Measurements from ENCODE around the gene ADGRA1.
"Not testable (repeated sequence)": the region's sequence is repeated elsewhere in the genome, so short reads cannot be mapped to it uniquely, and the experiment has no call there.

ADGRA1 gene

DNA sequence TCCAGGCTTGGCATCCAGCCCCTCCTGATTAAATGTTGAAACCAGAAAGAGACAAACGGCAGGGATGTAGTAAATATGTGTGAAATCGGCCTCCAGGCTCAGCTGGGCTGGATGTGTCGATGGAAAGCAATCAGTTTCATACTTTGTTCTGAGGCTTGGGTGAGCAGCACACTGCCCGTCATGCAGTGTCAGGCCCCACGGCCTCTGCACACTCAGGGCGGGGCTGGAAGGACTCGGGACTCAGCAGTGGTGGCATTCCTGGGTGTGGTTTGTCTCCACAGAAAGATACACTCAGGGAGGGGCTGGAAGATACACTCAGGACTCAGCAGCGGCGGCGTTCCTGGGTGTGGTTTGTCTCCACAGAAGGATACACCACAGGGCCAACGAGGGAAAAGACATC lies 22.0 kb downstream of the ADGRA1 start:
- TF ChIP-seq, protein P1, sequence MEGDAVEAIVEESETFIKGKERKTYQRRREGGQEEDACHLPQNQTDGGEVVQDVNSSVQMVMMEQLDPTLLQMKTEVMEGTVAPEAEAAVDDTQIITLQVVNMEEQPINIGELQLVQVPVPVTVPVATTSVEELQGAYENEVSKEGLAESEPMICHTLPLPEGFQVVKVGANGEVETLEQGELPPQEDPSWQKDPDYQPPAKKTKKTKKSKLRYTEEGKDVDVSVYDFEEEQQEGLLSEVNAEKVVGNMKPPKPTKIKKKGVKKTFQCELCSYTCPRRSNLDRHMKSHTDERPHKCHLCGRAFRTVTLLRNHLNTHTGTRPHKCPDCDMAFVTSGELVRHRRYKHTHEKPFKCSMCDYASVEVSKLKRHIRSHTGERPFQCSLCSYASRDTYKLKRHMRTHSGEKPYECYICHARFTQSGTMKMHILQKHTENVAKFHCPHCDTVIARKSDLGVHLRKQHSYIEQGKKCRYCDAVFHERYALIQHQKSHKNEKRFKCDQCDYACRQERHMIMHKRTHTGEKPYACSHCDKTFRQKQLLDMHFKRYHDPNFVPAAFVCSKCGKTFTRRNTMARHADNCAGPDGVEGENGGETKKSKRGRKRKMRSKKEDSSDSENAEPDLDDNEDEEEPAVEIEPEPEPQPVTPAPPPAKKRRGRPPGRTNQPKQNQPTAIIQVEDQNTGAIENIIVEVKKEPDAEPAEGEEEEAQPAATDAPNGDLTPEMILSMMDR (conservative IDR thresholded peaks at IDR 0.05; ENCODE audit: control insufficient read depth, insufficient read depth, low read depth, low read length), result no peak
- no peak overlapping the region for H3K4me3 ChIP-seq (ENCODE audit: control insufficient read depth, low read depth, low read length)
- DNase-seq (ENCODE audit: low read depth), result no peak

DNA sequence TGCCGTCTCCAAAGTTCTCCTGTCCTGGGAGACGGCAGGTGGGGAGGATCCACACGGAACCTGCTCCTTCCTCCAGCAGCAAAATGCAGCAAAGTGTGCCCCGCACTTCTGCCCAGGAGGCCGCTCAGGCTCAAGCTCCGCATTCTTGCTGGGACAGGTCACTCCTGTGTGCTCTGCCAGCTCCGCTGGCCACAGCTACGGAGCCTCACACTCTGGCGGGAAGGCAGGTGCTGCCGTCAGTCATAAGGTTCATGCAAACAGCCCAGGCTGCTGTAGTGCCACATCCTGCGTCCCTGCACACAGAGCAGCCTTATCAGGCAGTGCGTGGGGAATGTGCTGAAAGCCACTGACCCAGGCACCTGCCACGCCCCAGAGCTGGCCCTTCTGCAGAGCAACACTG lies 22.4 kb downstream of the ADGRA1 start:
- TF ChIP-seq, protein P1 (conservative IDR thresholded peaks at IDR 0.05; ENCODE audit: control insufficient read depth, insufficient read depth, low read depth, low read length), result no peak
- no peak for DNase-seq (ENCODE audit: low read depth)
- no peak overlapping the region for H3K4me3 ChIP-seq (ENCODE audit: control insufficient read depth, low read depth, low read length)

DNA sequence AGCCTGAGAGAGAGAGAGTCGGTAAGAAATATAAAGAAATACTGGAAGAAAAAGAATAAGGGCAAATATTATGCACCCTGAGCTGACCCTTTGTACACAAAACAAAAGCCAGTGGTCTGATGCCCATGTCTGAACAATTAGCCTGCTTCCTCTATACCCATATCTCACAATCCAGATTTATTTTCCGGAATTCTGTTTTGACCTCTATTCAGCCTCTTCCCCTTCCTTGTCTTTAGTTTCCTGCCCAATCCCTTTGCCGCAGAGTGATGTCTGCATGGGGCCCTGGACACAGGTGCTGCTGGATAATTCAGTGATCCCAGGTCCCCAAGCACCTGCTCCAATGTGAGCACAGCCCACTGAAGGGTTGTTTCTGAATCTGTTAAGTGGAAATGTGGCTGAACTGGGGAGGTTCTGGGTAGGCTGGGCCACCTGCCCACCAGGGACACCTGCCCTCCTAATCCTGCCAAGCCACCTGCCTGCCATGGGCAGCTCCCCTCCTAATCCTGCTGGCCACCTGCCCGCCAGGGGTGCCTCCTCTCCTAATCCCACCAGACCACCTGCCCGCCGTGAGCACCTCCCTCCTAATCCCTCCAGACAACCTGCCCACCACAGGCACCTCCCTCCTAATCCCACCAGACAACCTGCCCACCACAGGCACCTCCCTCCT lies 23.0 kb downstream of the ADGRA1 start:
- H3K4me3 ChIP-seq (ENCODE audit: control insufficient read depth, low read depth, low read length), result no peak overlapping the region
- TF ChIP-seq, protein P1 (conservative IDR thresholded peaks at IDR 0.05; ENCODE audit: control insufficient read depth, insufficient read depth, low read depth, low read length), result no peak
- DNase-seq (ENCODE audit: low read depth), result no peak

DNA sequence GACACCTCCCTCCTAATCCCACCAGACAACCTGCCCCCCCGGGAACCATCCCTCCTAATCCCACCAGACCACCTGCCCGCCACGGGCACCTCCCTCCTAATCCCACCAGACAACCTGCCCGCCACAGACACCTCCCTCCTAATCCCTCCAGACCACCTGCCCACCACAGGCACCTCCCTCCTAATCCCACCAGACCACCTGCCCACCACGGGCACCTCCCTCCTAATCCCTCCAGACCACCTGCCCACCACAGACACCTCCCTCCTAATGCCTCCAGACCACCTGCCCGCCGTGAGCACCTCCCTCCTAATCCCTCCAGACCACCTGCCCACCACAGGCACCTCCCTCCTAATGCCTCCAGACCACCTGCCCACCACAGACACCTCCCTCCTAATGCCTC lies 23.9 kb downstream of the ADGRA1 start:
- DNase-seq (ENCODE audit: low read depth); H3K4me3 ChIP-seq (ENCODE audit: control insufficient read depth, low read depth, low read length): not testable (repeated sequence)

DNA sequence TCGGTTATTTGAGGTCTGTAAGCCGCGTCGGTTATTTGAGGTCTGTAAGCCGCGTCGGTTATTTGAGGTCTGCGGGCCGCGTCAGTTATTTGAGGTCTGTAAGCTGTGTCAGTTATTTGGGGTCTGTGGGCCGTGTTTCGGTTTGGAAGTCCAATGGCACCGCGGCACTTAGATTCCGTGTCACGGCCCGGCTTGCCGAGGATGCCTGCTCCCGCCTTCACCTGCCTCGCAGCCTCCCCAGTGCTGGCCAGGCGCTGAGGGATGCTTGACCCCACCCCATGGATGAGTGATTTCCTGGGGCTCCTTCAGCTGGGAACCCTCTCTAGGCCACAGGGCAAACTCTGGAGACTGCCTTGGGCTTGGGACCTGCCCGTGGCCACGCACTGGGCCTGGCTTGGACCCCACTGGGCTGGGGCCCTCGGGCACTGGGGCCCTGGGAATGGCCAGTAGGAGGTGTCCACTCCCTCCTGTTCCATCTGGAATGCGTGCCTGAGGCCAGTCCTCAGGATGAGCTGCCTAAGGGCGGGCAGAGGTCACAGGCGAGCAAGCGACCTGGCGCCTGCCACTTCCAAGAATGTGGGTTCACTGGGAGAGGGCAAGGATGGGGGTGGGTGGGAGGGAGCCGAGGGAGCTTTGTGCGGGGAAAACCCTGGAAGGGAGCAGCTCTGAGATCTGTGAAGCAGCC lies 25.6 kb downstream of the ADGRA1 start:
- H3K4me3 ChIP-seq (ENCODE audit: control insufficient read depth, low read depth, low read length), result no peak overlapping the region
- TF ChIP-seq, protein P1 (conservative IDR thresholded peaks at IDR 0.05; ENCODE audit: control insufficient read depth, insufficient read depth, low read depth, low read length), result no peak
- DNase-seq (ENCODE audit: low read depth), result no peak

DNA sequence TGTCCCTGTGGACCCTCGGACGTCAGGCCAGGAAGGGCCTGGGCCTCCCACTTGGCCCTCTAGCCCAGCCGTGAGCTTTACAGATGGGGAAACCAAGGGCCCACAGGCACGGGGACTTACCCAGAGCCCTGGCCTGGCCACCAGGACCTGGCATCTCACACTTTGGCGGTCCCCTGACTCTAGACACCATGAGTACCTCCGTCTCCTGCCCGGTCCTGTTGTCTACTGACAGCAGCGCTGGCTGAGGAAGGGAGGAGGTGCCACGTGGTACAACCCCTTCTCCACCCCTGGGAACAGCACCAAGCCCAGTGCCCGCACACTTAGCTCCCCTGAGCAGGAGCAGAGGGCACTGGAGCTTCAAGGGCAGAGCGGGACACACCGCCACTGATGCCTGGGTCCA lies 26.1 kb downstream of the ADGRA1 start:
- TF ChIP-seq, protein P1 (conservative IDR thresholded peaks at IDR 0.05; ENCODE audit: control insufficient read depth, insufficient read depth, low read depth, low read length), result no peak
- DNase-seq (ENCODE audit: low read depth), result no peak
- H3K4me3 ChIP-seq (ENCODE audit: control insufficient read depth, low read depth, low read length), result no peak overlapping the region

DNA sequence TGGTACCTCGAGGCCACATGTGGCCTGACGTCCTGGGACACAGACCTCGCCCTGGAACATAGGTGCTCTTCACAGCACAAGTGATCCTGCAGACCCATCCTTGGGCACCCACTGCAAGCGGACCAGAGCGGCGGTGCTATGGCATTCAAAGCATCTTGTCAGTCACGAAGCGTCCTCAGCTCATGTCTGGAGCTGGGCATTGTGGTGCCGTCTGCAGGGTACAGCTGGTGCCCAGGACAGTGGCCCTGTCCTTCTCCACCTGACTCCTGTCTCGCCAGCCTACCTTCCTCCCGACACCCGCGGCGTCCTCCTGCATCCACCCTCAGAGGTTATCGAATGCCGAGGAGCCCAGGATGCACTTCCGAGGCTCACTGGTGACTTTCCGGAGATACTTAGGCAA lies 26.5 kb downstream of the ADGRA1 start:
- TF ChIP-seq, protein P1 (conservative IDR thresholded peaks at IDR 0.05; ENCODE audit: control insufficient read depth, insufficient read depth, low read depth, low read length), result no peak
- DNase-seq (ENCODE audit: low read depth), result no peak
- no peak overlapping the region for H3K4me3 ChIP-seq (ENCODE audit: control insufficient read depth, low read depth, low read length)
